ENCODE measurements around the gene CLIP2. TPM values are rescaled to one million over a fixed set of nuclear protein-coding genes. Genes with fewer than 3 reads are reported as not detected.

The CLIP2 gene
- total RNA-seq, 1 donor from 2014 or later: 12.9 TPM

DNA sequence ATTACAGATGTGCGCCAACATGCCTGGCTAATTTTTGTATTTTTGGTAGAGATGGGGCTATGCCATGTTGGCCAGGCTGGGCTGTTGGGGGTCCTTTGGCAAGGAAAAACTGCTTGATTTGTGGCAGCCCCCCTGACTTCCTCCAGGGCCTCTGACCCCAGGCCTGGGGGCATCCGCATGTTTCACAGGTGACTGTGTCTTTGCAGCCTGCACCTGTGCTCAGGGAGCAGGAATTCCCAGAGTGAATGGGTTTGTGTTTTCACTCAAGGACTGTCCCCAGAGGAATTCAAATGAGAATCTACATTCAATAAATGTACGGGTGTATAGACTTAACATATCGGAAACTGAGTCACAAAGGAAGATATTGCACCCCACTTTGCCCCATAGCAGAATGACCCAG lies 11.6 kb upstream of the CLIP2 start:
- TF ChIP-seq, protein P1, sequence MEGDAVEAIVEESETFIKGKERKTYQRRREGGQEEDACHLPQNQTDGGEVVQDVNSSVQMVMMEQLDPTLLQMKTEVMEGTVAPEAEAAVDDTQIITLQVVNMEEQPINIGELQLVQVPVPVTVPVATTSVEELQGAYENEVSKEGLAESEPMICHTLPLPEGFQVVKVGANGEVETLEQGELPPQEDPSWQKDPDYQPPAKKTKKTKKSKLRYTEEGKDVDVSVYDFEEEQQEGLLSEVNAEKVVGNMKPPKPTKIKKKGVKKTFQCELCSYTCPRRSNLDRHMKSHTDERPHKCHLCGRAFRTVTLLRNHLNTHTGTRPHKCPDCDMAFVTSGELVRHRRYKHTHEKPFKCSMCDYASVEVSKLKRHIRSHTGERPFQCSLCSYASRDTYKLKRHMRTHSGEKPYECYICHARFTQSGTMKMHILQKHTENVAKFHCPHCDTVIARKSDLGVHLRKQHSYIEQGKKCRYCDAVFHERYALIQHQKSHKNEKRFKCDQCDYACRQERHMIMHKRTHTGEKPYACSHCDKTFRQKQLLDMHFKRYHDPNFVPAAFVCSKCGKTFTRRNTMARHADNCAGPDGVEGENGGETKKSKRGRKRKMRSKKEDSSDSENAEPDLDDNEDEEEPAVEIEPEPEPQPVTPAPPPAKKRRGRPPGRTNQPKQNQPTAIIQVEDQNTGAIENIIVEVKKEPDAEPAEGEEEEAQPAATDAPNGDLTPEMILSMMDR (IDR thresholded peaks at IDR 0.05; ENCODE audit: insufficient read depth, low read length, severe bottlenecking): no peak

DNA sequence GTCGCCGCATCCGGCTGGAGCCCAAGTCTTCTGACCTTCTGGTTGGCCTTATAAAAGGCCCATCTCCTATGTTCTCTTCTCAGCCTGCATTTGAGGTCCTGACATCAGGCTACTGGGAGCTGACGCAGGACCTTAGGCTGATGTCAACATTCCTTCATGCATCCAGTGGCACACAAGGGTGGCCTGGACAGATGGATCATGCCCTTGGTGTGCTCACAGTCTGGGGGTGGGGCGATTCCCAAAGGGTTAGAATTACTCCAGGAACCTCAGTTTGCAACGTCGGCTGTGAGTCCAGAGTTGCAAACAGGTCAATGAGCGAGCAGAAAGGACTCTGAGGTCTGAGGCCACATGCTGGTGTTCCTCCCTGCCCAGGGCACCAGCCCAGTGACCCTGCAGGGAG lies 8.2 kb upstream of the CLIP2 start:
- FAIRE-seq: no peak
- TF ChIP-seq, protein P1 (IDR thresholded peaks at IDR 0.05; ENCODE audit: insufficient read depth, low read length, severe bottlenecking): no peak
- no peak for DNase-seq (ENCODE audit: low read depth)

More for the DNA sequence above, 11.6 kb upstream of the CLIP2 start:
- H3K27me3 ChIP-seq (ENCODE audit: control insufficient read depth, insufficient read depth, low read length): no peaks in the 10 kb centered on the region
- DNase-seq (ENCODE audit: low read depth): no peak
- no peak for FAIRE-seq
- no peak overlapping the region for H3K4me3 ChIP-seq (ENCODE audit: low read depth, low read length)
- no peaks in the 10 kb centered on the region for H3K36me3 ChIP-seq (ENCODE audit: control insufficient read depth, insufficient read depth, low read length)

DNA sequence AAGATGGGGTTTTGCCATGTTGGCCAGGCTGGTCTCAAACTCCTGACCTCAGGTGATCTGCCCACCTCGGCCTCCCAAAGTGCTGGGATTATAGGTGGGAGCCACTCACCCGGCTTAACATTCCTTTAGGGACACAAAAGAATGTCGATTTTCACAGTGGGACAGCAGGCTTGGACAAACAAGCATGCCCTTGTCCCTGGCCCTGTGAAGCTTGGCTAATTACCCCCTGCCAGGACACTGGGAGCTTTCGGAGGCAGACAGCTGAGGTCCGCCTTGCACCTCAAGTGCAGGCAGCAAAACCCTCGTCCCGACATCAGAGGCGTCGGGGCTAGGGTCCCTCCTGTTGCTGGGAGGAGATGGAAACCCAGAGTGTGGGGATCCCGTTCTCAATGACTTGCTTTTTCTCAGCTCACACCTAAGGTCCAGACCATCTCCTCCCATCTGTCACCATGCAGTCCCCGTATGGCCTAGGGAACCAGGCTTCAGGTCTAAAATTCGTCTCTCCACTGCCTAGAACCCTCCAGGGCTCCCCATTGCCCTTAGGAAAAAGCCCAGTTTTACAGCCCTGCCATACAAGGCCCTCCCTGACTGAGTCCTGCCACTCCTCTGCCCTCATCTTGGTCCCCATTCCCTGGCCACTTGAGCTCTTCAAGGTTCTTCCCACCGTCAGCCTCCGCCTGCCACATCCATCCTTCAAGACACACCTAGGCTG lies 6.3 kb upstream of the CLIP2 start:
- peaks cover 1% of the 10 kb centered on the region for H3K27me3 ChIP-seq (ENCODE audit: control insufficient read depth, insufficient read depth, low read length)
- DNase-seq (ENCODE audit: low read depth) (no peak), FAIRE-seq (no peak)
- TF ChIP-seq, protein P1 (IDR thresholded peaks at IDR 0.05; ENCODE audit: insufficient read depth, low read length, severe bottlenecking): no peak
- H3K4me3 ChIP-seq (ENCODE audit: low read depth, low read length): no peak overlapping the region
- H3K36me3 ChIP-seq (ENCODE audit: control insufficient read depth, insufficient read depth, low read length): no peaks in the 10 kb centered on the region

More for the DNA sequence above, 8.2 kb upstream of the CLIP2 start:
- Histone ChIP-seq H3K27me3 (ENCODE audit: control insufficient read depth, insufficient read depth, low read length) (peaks cover 1% of the 10 kb centered on the region), H3K4me3 (ENCODE audit: low read depth, low read length) (no peak overlapping the region), H3K36me3 (ENCODE audit: control insufficient read depth, insufficient read depth, low read length) (no peaks in the 10 kb centered on the region)

- no peak for FAIRE-seq
- DNase-seq (ENCODE audit: low read depth): no peak
- H3K27me3 ChIP-seq (ENCODE audit: control insufficient read depth, insufficient read depth, low read length): peaks cover 1% of the 10 kb centered on the region
- H3K36me3 ChIP-seq (ENCODE audit: control insufficient read depth, insufficient read depth, low read length): no peaks in the 10 kb centered on the region
- no peak overlapping the region for H3K4me3 ChIP-seq (ENCODE audit: low read depth, low read length)
- TF ChIP-seq, protein P1 (IDR thresholded peaks at IDR 0.05; ENCODE audit: insufficient read depth, low read length, severe bottlenecking): no peak
These were observed 5.3 kb upstream of the CLIP2 start for GRCh38 chr7:74283858-74284447.

DNA sequence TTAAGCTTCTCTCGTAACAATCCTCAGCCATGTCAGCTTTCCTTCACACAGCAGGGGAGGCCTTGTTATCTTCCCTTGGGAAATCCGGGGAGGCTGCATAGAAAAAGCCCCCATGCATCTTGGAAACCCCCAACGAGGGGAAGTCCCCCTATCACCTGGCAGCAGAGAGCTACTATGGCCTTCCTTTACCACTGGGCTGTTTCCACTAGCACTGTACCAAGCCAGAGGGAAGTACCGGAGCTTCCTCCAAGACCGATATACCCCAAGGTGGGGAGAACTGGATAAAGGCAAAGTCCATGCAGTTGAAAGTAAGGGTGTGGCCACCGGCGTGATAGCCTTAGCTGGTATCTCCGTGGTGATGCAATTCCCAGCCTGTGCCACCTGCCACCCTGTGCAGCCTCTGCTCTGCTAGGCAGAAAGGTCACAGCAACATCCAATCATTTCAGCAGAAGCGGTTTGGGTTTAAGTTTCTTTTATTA lies 4.4 kb upstream of the CLIP2 start:
- TF ChIP-seq, protein P1 (IDR thresholded peaks at IDR 0.05; ENCODE audit: insufficient read depth, low read length, severe bottlenecking): no peak
- DNase-seq (ENCODE audit: low read depth) (no peak), FAIRE-seq (no peak)
- H3K27me3 ChIP-seq (ENCODE audit: control insufficient read depth, insufficient read depth, low read length): peaks cover 1% of the 10 kb centered on the region
- H3K36me3 ChIP-seq (ENCODE audit: control insufficient read depth, insufficient read depth, low read length): no peaks in the 10 kb centered on the region
- H3K4me3 ChIP-seq (ENCODE audit: low read depth, low read length): no peak overlapping the region

Data from bronchial epithelial cell (primary cell).